Activated CD4-positive, alpha-beta T cell treated with anti-CD3 and anti-CD28 coated beads for 48 hours (primary cell): ENCODE results near the gene ZNF337.
"Not testable (repeated sequence)": the region's sequence is repeated elsewhere in the genome, so short reads cannot be mapped to it uniquely, and the experiment has no call there.

Experiments
- DNase-seq: peaks from one replicate; pipeline ENCODE4 v3.0.0-alpha.2; 2020

Gene ZNF337

GRCh38 chr20:25692499-25692898 lies 4.2 kb downstream of the ZNF337 start:
- no peak for DNase-seq

GRCh38 chr20:25690427-25690826 lies 6.2 kb downstream of the ZNF337 start:
- DNase-seq: no peak

- no peak for DNase-seq
These were observed 10.3 kb downstream of the ZNF337 start for GRCh38 chr20:25686081-25687067.

GRCh38 chr20:25685276-25686080 lies 11.2 kb downstream of the ZNF337 start:
- DNase-seq: no peak

- not testable (repeated sequence) for DNase-seq
These were observed 12.8 kb downstream of the ZNF337 start for GRCh38 chr20:25683826-25684225.

- no peak for DNase-seq
These were observed 13.6 kb downstream of the ZNF337 start for GRCh38 chr20:25683050-25683449.

- DNase-seq: no peak
These were observed 20.4 kb downstream of the ZNF337 start for GRCh38 chr20:25676164-25676809.

GRCh38 chr20:25675161-25675560 lies 21.5 kb downstream of the ZNF337 start:
- DNase-seq: no peak

- no peak for DNase-seq
These were observed 23.9 kb downstream of the ZNF337 start for GRCh38 chr20:25672659-25673235.

- no peak for DNase-seq
These were observed 26.7 kb downstream of the ZNF337 start for GRCh38 chr20:25669826-25670422.

- DNase-seq: no peak
These were observed 28.2 kb downstream of the ZNF337 start for GRCh38 chr20:25668446-25668845.

- no peak for DNase-seq
These were observed 36.7 kb downstream of the ZNF337 start for GRCh38 chr20:25659999-25660398.

GRCh38 chr20:25654487-25654886 lies 42.2 kb downstream of the ZNF337 start:
- DNase-seq: no peak

GRCh38 chr20:25652866-25653265 lies 43.8 kb downstream of the ZNF337 start:
- not testable (repeated sequence) for DNase-seq

GRCh38 chr20:25644814-25645213 lies 51.8 kb downstream of the ZNF337 start:
- DNase-seq: no peak

GRCh38 chr20:25643716-25644115 lies 52.9 kb downstream of the ZNF337 start:
- DNase-seq: no peak

- no peak for DNase-seq
These were observed 59.4 kb downstream of the ZNF337 start for GRCh38 chr20:25637247-25637646.

- DNase-seq: no peak
These were observed 63.5 kb downstream of the ZNF337 start for GRCh38 chr20:25632940-25633790.

GRCh38 chr20:25630615-25631014 lies 66.0 kb downstream of the ZNF337 start:
- not testable (repeated sequence) for DNase-seq

GRCh38 chr20:25629816-25630499 lies 66.7 kb downstream of the ZNF337 start:
- DNase-seq: no peak

GRCh38 chr20:25626779-25627178 lies 69.9 kb downstream of the ZNF337 start:
- no peak for DNase-seq
